Measurements from ENCODE around the gene CLEC18C. TPM values are rescaled to one million over a fixed set of nuclear protein-coding genes. Genes with fewer than 3 reads are reported as not detected.

The CLEC18C gene
- total and polyA plus RNA-seq, 10 of the 15 experiments (the other 5 are each of a cell fraction or from before 2014, with no cell fraction given), result 0.05 to 0.11 TPM; not detected in 8

DNA sequence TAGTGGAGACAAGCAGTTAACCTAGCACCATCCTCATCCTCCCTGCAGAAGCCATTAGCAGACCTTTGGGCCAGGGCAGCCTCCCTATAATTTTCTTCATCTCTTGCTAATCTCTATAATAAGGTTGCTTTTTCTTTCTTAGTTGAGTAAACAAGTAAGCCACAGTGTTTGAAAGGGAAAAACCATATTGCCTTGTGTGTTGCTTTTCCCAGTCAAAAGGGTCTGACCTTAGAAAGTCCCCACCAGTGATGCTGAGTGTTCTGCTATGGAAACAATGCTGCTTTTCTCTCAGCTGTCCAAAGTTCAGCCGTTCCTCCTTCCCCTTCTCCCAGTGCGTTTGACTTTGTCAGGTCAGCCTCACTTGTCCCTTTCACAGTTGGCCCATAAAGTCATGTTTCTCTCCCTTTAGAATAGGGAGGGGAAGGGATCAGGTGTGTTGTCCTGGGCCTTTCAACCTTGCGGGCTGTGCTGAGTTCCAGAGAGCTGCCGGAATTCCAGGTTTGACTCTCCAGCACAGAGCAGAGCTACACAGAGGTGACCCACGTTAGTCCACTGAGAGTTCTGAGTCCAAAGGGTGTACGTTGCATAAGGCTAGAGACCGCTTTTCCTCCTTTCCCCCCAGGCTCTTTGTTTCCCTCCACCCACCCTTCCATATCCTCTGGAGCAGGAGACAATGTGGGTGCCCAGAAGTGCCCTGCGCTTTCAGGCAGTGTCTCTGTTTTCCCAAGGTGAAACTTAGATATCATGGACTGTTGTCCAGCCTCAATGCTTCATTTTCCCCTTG, 15.9 kb upstream of the CLEC18C start:
- H3K36me3 ChIP-seq (ENCODE audit: control insufficient read depth in 2 of 2, insufficient read depth in 2 of 2, low read length in 1 of 2), result peaks cover 11 to 15% of the 10 kb centered on the region in 2 experiments
- in situ Hi-C loops (cut with MboI), result no loop called here
- H3K27me3 ChIP-seq (replicated peaks in 1 of 2; ENCODE audit: control insufficient read depth in 2 of 2, insufficient read depth in 2 of 2, low read length in 1 of 2), result no peaks in the 10 kb centered on the region
- H3K27ac ChIP-seq (ENCODE audit: control insufficient read depth, insufficient read depth), result no peak overlapping the region
- DNase-seq (ENCODE audit: low read depth, low spot score) (no peak), FAIRE-seq (no peak), ATAC-seq (no peak)
- no peaks in the 10 kb centered on the region for H3K79me2 ChIP-seq (ENCODE audit: control insufficient read depth, insufficient read depth, low read length)
- H3K4me3 ChIP-seq, result no peak overlapping the region
- H3K4me1 ChIP-seq (ENCODE audit: control insufficient read depth, insufficient read depth, low read length), result no peaks in the 10 kb centered on the region
- SMC1A ChIA-PET (ENCODE audit: uncharacterized antibody, unreplicated experiment), result no interaction called here
- no peak overlapping the region for H3K4me2 ChIP-seq (ENCODE audit: control insufficient read depth, insufficient read depth)
- CTCF ChIA-PET, result no interaction called here
- no peaks in the 10 kb centered on the region for H3K9me3 ChIP-seq (replicated peaks; ENCODE audit: control insufficient read depth, insufficient read depth, low read length)
- H4K20me1 ChIP-seq (ENCODE audit: control insufficient read depth, insufficient read depth), result no peaks in the 10 kb centered on the region
- RAD21 ChIA-PET (ENCODE audit: unreplicated experiment), result no interaction called here
- BruUV-seq (replicated peaks), result no TSS peak
- TF ChIP-seq BCLAF1 (IDR thresholded peaks at IDR 0.05) (no peak), RFX5 (IDR thresholded peaks at IDR 0.05; ENCODE audit: low read depth, low read length) (no peak), ZBED1 (IDR thresholded peaks at IDR 0.05; ENCODE audit: borderline replicate concordance) (no peak), ZNF217 (IDR thresholded peaks at IDR 0.05) (no peak), STAT1 (conservative IDR thresholded peaks at IDR 0.05) (no peak), JUNB (IDR thresholded peaks at IDR 0.05) (no peak), MTA2 (IDR thresholded peaks at IDR 0.05; ENCODE audit: low read depth) (no peak), NR2C1 (IDR thresholded peaks at IDR 0.05) (no peak), CBFB (IDR thresholded peaks at IDR 0.05; ENCODE audit: low read depth) (no peak), TCF3 (IDR thresholded peaks at IDR 0.05; ENCODE audit: borderline replicate concordance, insufficient read depth, low read depth, low read length) (no peak)
- no peak overlapping the region for H2AFZ ChIP-seq (ENCODE audit: control insufficient read depth, low read depth, low read length)
- 96% methylated on average over 8 of the region's 8 CpGs for WGBS (ENCODE audit: insufficient coverage, insufficient replicate concordance, low lambda C conversion rate, missing lambda C conversion rate)
- POLR2A ChIA-PET, result no interaction called here
- intact Hi-C loops (cut with micrococcal nuclease; ENCODE audit: unreplicated experiment), result no loop called here
- H3K9ac ChIP-seq (ENCODE audit: control insufficient read depth, insufficient read depth, low read length), result no peak overlapping the region
